ENCODE data around the gene TRMT61B.

Gene TRMT61B

DNA sequence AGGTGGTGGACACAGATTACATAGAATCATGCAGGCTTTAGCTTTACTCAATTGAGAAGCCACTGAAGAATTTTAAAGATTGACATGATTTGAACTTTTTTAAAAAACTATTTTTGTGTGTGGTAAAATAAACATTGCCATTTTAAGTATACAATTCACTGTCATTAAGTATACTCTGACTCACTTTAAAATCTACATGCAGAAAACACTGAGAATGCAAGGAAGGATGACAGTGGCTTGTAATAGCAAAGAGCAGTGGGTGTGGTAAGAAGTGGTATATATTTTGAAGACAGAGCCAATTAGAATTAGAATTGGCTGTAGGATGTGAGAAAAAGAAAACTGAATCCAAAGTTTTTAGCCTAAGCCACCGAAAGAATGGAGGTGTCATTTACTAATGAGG, 14.9 kb downstream of the TRMT61B start:
- no peak for DNase-seq

DNA sequence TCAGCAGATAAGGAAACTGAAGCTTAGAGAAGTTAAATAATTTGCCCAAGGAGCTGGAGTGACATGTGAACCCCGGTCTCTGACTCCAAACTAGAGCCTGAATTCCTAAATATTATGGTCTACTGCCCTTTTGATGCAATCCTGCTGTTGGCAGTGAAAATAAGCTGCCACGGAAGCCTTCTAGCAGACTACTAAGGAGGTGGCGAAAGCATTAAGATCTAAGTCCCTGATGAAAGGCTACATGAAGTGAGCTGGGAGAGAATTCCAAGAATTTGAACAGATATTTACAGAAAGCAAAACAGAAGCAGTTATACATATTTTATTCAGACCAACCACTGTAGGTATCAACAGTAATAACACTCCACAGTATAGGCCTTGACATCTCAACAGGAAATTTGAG, 28.1 kb downstream of the TRMT61B start:
- no peak for DNase-seq

DNA sequence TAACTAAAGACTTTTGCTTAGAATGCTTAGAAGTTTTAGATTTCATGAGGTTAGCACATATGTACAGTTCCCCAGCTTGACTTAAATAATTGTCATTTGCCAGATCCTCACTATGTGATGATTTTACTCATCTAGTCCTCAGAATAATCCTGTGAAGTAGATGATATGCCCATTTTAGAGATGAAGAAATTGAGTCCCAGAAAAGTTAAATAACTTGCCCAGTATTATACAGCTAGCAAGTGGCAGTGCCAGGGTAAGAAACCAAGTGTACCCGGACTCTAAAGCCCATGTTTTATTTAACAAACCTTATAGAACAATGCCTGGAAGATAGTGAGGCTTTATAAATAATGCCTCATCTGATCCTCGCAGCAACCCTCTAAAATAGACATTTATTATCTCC, 31.1 kb downstream of the TRMT61B start:
- no peak for DNase-seq

DNA sequence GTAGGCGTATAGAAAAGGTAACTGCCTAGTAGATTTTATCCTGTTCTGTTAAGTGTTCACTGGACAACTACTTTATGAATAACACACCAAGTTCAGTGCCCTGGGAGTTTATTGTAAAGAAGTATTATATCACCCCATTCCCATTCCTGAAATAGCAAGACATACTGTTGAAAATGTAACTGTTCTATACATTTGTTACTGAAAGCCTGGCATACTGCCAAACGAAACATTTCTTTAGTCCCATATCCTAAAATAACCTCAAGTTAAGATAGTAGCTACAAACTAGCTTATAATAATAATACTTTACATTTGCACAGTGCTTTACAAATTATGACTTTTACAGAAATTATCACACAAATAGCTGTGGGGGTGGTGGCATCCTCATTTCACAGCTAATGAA, 34.3 kb downstream of the TRMT61B start:
- no peak for DNase-seq

DNA sequence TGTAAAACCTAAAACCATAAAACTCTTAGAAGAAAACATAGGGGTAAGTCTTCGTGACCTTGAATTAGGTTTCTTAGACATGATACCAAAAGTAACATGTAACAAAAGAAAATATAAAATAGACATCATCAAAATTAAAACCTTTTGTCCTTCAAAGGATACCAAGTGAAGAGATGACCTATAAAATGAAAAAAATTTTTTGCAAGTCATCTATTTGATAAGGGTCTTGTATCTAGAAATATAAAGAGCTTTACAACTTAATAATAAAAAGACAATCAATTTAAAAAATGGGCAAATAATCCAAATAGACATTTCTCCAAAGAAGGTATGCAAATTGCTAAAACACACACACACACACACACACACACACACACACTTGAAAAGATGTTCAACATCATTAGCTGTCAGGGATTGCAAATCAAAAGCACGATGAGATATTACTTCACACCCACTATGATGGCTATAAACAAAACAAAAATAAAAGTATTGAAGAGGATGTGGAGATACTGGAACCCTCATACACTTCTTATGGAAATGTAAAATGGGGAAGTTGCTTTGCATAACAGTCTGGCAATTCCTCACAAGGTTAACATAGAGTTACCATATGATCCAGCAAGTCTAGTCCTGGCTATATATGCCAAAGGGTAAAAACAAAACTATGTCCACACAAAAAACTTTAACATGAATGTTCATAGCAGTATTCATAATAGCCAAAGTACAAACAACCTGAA, 36.2 kb downstream of the TRMT61B start:
- DNase-seq, result peak; percentile 52

DNA sequence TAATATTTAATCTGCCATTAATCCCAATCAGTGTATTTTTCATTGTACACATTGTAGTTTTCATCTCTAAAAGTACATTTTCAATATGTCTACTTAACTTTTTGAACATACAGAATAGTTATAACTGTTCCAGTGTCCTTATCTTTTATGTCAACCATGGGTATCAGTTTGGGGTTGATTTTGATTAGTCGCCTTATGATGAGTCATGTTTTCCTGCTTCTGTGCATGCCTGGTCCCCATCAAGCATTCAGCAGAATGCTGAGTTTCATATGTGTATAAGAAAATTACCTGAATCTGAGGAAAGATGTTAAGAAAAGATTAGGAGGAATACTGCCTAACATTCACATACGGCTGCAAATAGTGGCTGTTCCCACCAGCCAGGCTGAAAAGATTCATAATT, 41.7 kb downstream of the TRMT61B start:
- no peak for DNase-seq

DNA sequence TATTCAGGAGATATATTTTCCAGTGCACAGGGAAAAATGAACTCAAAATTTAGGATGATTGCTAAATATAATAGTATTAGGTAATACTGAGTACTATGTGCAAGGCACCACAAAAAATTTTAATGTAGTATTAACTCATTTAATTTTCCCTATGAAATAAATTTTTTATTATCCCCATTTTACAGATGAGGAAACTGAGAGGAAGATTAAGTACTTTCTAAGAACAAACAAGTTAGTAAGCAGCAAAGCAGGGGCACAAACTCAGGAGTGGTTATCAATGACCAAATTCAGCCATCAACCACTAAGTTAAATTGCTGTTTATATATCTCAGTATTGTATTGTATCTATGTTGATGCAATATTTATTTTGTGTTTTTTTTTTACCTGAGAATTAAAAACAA, 45.2 kb downstream of the TRMT61B start:
- no peak for DNase-seq

DNA sequence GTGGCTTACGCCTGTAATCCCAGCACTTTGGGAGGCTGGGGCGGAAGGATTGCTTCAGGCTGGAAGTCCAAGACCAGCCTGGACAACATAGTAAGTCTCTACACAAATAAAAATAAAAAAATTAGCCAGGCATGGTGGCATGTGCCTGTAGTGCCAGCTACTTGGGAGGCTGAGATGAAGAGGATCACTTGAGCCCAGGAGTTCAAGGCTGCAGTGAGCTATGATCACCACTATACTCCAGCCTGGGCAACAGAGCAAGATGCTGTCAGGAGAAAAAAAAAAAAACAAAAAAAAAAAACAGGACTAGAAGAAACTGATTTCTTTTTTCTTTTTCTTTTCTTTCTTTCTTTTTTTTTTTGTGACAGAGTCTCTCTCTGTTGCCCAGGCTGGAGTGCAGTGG, 45.9 kb downstream of the TRMT61B start:
- DNase-seq, result no peak

DNA sequence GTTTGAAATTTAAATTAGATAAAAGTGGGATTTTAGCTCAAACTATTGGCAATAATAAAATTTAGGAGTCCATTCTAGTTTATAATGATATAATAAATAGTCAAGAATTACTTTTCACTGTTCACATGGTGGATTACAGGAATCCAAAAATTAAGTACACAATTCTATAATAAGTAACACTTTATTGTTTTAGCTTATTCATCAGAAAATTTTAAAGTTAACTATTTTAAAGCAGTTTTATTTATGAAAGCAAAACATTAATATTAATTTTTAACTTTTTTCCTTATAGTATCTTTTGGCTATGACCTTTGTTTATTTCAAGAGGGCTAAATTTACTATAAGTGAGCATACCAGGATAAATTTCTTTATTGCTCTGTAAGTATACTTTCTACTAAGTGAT, 48.1 kb downstream of the TRMT61B start:
- DNase-seq, result no peak

DNA sequence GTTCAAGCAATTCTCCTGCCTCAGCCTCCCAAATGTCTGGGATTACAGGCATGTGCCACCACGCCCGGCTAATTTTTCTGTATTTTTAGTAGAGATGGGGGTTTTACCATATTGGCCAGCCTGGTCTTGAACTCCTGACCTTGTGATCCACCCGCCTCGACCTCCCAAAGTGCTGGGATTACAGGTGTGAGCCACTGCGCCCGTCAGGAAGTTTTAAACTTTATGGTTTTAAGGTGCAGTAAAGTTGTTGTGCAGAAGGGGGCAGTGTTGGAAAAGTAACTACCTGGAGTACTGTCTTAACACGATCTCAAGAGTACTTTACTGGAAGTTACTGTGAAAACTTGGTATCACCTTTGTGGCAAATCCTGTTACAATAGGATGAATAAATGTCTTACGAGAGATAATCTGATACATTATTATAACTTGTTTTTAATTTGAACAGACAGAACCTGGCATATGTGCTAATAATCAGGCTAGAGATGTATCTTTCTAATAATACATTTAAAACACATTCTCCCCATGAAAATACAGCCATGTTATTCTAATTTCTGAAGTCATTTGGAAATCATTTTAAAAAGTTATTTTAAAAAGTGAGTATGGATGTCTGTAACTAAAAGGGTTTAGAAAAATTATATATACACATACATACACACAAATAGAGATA, 48.7 kb downstream of the TRMT61B start:
- DNase-seq, result peak; percentile 52

DNA sequence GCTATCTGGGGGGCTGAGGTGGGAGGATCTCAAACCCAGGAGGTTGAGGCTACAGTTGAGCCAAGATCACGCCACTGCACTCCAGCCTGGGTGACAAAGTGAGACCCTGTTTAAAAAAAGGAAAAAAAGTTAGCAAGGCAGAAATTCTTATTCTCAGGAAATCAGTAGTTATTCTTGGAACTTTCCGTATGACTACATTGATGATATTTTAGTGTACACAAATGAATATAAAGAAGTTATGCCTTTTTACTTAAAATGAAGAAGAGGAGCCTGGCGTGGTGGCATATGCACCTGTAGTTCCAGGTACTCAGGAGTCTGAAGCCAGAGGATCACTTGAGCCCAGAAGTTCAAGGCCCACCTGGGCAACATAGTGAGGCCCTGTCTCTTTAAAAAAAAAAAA, 52.1 kb downstream of the TRMT61B start:
- no peak for DNase-seq

DNA sequence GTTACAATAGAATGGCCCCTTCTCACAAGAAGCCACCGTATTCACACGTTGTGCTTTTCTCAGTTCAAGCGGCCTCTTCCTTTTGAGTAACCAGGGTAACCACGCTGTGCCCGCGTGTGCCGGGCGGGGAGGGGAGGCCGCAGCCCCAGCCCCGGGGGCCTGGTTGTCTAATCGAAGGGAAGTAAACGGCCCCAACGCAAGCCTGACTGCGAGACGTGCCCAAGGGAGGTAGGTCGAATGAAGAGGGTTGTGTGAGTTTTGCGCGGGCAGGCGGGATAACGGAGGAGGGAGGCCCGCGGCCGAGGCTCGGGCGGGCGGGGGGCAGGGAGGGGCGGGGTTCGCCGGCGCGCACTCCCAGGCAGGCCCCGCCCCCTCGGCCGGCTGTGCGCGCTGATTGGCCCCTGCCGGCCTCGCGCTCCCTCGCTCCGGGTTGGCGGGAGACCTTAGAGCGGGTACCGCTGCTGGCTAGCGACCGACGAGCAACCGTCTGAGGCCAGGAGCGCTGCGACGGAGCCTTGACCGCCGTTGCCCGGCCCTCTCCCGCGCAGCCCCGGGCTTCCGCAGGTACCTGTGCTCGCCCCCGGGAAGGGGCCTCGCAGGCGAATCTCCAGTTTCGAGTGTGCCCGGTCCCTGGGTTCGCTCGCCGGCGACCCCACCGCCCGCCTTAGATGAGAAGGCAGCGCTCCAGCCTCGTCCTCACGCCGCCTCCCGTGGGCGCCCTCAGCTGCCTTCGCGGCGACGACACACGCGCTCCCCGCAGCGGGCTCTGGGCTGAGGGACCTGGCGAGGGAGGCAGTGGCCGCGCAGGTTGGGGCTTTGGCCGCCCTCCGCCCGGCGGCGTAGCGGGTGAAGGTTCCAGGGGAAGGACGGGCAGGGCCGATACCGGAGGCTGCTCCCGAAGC, 59.5 kb downstream of the TRMT61B start, which contains the start of gene SPDYA:
Gene SPDYA, plus strand, starts transcription at position 451 of the 902 bp plus-strand sequence. CDS start 5,181 bp downstream, outside the sequence.
- DNase-seq, result peak; percentile 66

DNA sequence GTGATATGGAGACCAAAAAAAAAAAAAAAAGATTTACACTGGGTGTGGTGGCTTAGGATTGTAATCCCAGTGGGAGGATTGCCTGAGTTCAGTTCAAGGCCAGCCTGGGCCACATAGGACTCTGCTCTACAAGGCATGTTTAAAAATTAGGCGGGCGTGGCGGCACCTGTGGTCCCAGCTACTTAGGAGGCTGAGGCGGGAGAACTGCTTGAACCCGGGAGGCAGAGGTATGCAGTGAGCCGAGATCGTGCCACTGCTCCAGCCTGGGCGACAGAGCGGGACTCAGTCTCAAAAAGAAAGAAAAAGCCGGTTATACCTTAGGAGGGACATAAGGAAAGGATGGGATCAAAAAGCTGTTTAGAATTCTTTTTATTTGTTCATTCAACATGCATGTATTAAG, 60.2 kb downstream of the TRMT61B start:
- no peak for DNase-seq

DNA sequence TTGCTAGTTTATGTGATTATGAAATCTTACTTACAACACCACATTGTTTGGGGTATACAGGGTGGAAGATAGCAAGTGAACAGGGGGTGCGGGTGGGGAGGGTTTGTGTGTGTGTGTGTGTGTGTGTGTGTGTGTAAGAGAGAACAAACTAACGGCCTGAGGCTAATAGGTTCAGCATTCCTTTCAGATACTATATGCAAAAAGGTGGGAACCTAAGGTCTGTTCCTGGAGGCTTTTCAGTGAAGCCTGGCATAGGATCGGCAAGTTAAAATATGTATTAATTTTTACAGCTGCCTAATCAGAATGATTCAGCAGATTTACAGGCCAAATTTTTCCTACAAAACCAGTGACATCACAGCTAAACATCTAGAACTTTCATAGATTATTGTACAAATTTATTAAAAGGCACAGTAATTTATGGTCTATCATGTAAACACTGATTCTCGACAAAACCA, 67.1 kb downstream of the TRMT61B start:
- DNase-seq, result no peak

DNA sequence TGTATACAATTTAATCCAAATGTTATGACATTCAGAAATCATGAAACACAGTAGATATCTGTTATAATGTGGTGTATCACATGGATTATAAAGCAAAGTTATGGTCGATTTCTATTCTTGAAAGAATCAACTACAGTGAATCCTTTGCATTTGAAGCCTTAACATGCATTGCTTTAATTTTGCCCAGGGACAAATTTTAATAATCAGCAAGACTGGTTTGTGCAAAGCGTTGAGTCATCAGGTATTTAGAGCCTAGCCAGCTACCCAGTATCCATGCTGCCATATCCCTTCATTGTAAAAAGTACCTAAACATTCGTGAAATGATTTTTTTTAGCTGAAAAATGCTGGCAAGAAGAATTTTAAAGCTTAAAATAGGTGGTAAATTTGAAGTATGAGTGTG, 68.4 kb downstream of the TRMT61B start:
- no peak for DNase-seq

Measured in suppressor macrophage treated with lipopolysaccharide for 4 hours (primary cell).